ENCODE measurements around the gene RLN3.

The RLN3 gene, protein sequence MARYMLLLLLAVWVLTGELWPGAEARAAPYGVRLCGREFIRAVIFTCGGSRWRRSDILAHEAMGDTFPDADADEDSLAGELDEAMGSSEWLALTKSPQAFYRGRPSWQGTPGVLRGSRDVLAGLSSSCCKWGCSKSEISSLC

GRCh38 chr19:14027856-14028450 lies at the start of gene RLN3:
Gene RLN3, plus strand, starts transcription at chr19:14028148. Its CDS starts 57 bp downstream, at chr19:14028205.
- no peak for DNase-seq (ENCODE audit: low read depth in 2 of 2)

DNA sequence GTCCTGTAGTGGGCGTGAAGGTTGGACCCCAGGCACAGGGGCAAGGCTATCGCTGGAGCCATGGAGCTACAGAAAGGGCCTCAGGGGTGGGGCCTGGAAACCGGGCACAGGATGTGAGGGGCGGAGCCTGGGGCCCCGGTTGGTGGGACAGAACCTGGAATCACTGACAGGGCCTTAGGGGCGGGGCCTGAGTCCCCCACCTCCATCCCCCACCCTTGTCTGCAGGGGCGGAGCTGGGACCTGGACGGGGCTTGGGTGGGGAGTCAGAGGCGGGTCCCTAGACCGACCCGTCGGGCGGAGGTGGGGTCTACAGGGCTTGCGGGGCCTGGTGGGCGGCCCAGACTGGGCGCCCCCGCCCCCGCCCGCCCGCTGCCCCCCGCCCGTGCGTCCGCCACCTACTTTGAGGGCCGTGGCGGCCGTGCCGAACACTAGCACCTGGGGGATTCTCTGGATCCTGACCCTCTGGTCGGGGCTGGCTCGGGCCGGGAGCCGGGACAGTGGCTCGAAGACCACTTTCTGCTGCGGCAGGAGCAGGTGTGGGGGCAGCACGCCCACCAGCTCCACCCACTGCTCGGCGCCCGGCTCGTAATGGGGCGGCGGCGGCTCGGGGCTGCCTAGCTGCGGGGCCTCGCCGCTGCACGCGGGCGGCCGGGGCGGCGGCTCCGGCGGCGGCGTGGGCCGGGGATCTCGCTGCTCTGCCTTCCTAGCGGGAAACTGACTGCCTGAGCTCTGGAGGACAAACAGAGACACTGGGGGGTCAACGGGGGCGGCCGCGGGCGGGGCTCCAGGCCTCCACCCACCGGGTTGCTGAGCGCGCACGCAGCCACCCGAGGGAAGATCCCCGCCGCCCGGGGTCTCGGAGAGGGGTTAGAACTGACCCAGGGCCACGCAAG lies 49.4 kb upstream of the RLN3 start:
- DNase-seq (ENCODE audit: low read depth in 2 of 2), result no peak

GRCh38 chr19:13979244-13979615 lies 48.7 kb upstream of the RLN3 start:
- no peak for DNase-seq (ENCODE audit: low read depth in 2 of 2)

DNA sequence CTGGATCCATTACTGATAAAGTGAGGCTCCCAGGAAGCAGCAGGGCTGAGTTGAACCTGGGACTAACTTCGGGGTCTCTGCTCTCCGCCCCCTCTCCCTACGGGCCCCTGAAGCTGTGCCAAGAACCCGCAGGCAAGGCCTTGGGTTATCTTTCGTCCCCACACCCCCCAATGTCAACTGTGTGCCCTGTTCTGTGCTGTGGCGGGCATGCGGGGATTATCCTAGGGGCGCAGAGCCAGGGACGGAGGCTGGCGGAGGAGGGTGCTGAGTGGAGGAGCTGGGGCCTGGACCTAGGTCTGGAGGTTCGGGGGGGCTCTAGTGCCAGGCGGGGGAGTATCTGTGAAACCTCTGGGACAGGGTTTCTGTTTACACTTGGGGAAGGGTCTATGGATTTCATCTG lies 48.3 kb upstream of the RLN3 start:
- no peak for DNase-seq (ENCODE audit: low read depth in 2 of 2)

- no peak for DNase-seq (ENCODE audit: low read depth in 2 of 2)
Observed at GRCh38 chr19:13980340-13980739, 47.6 kb upstream of the RLN3 start.

- DNase-seq (ENCODE audit: low read depth in 2 of 2), result no peak
Observed at GRCh38 chr19:13981021-13981420, 46.9 kb upstream of the RLN3 start.

- no peak for DNase-seq (ENCODE audit: low read depth in 2 of 2)
Observed at GRCh38 chr19:13981467-13981866, 46.5 kb upstream of the RLN3 start.

DNA sequence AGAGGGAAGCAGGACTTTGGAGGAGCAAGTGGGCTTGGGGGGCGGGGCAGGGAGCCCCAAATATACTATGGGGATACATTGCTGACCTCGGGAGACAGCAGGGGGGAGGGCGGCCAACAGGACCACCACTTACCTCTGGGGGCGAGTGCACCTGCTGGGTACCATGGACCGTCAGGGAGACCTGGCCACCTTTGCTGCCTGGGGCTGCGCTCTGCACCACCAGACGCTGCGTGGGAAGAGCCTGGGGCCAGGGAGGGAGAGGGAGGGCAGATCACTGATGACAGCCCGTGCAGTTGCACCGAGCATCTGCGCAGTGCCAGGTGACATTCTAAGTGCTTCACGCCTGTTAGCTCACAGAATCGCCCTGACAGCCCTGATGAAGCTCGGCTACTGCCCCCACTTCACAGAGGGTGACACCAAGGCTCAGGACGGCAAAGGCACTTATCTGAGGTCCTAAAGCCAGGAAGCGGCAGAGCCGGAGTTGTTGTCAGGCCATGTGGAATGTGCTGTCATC lies 45.9 kb upstream of the RLN3 start:
- DNase-seq (ENCODE audit: low read depth in 2 of 2), result no peak

DNA sequence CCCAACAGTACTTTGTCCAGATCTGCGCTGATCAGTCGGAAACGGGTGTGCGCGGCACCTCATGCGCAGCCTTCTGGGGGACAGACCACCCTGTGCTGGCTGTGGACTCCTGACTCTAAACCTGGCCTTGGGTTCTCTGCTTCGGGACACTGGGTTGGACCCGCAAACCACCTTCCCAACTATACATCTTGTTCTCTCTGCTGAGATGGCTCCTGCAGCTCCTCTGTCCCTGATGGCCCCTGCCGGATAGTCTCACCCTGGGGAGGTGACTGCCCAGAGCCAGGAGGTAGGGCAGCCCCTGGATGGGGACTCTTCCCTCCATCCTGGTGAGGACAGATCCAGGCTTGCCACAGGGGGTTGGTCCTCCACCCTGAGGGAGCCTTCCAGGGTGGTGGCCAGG lies 45.2 kb upstream of the RLN3 start:
- no peak for DNase-seq (ENCODE audit: low read depth in 2 of 2)

- no peak for DNase-seq (ENCODE audit: low read depth in 2 of 2)
Observed at GRCh38 chr19:13983213-13983889, 44.6 kb upstream of the RLN3 start.

DNA sequence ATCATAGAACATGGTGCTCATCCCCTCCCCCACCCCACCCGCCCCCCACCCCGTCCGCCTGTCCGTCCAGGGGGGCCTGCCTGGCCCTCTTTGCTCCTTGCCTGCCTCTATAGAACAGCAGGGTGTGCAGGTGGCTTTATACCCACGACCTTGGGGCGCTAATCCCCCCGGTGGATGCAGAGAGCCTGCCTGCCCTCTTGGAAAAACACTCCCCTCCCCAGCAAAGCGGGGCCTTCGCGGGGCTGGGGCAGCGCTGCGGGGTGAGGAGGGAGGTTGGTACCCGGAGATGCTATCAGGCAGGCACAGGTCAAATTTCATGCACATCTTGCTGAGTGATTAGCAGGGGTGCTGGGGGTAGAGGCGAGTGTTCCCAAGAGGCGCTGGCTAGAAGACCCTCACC lies 43.8 kb upstream of the RLN3 start:
- no peak for DNase-seq (ENCODE audit: low read depth in 2 of 2)

DNA sequence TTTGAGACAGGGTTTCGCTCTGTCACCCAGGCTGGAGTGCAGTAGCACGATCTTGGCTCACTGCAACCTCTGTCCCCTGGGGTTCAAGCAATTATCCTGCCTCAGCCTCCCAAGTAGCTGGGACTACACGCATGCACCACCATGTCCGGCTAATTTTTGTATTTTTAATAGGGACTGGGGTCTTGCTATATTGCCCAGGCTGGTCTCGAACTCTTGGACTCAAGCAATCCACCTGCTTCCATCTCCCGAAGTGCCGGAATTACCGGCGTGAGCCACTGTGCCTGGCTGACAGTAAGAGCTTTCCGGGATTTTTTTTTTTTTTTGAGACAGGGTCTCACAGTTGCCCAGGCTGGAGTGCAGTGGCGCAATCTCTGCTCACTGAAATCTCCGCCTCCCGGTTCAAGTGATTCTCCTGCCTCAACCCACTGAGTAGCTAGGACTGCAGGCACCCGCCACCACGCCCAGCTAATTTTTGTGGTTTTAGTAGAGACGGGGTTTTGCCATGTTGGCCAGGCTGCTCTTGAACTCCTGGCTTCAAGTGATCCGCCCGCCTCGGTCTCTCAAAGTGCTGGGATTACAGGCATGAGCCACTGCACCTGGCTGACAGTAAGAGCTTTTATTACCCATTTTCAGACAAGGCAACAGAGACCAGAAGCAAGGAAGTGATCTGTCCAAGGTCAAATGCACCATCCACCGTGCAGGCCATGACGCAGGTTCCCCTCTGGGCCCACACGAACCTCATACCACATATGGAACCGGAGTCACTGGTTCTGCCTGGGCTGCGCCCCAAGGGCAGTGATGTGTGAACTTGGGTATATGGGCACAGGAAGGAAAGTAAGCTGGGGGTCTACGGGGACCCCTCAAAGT lies 42.8 kb upstream of the RLN3 start:
- no peak for DNase-seq (ENCODE audit: low read depth in 2 of 2)

GRCh38 chr19:13985771-13986347 lies 42.1 kb upstream of the RLN3 start:
- DNase-seq (ENCODE audit: low read depth in 2 of 2), result no peak

GRCh38 chr19:13986348-13986904 lies 41.5 kb upstream of the RLN3 start:
- DNase-seq (ENCODE audit: low read depth in 2 of 2), result peak; percentile 94 to 98

DNA sequence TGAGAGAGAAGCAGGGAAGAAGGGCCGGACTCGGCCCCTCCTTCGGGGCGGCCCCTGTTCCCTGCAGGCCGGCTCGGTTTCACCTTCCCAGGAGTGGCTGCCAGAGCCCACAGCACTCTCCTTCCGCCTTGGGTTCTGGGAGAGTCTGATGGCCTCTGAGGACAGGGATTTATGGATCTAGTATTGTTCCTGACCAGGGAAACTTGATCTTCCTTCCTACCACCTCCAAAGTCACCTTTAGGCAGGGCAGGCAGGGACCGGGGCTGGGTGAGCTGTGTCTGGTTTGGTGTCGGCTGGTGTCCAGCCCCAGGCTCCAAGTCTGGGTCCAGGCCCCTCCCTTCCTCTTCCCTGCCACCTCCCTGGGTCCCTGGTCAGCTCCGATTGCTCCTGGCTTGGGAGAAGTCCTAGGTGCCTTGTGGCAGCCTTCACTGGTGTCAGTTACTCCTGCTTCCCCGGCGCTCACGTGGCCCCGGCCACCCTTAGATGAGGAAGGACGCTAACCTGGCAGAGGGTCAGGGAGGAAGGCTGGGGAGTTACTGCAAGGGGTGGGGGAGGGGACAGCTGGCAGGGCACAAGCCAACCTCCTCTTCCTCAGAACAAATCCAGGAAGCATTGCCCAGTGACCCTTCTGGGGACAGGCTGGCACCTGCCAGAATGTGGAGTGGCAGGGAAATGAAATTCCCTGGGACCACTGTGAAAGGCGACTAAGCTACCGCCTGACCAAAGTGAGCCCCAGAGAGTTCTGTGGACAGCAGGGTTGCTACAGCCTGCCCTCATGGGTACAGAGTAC lies 40.7 kb upstream of the RLN3 start:
- no peak for DNase-seq (ENCODE audit: low read depth in 2 of 2)

DNA sequence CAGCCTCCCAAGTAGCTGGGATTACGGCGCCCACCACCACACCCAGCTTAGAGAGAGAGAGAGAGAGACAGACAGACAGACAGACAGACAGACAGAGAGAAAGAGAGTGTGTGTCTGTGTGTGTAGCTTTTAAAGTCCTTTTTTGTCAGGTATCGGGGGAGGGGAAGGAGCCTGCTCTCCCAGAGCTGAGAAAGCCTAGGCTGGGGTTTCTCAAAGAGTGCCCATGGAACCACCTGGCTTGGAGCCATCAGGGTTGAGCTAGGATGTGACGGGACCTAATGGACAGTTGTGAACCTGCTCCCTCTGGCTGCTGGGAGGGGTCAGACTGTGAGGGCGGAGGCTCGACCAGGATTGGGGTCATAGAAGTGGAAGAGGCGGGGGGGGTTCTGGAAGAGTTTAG lies 38.5 kb upstream of the RLN3 start:
- no peak for DNase-seq (ENCODE audit: low read depth in 2 of 2)

GRCh38 chr19:13990085-13990484 lies 37.9 kb upstream of the RLN3 start:
- DNase-seq (ENCODE audit: low read depth in 2 of 2), result no peak

DNA sequence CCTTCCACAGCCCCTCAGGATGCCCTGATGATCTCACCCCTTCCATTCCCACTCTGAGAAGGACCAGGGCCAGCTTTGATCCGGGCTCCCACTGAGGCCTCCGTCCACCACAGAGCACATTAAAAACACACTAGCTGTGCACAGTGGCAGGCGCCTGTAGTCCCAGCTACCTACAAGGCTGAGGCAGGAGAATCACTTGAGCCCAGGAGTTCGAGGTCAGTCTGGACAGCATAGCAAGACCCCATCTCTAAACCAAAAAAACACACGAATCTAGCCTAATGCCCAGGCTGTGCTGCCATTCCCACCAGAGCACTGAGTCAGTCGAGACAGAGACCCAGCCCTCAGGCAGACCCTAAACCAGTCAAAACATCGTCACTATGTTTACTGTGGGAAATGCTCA lies 35.9 kb upstream of the RLN3 start:
- DNase-seq (ENCODE audit: low read depth in 2 of 2), result no peak

- DNase-seq (ENCODE audit: low read depth in 2 of 2), result no peak
Observed at GRCh38 chr19:13993590-13994300, 34.2 kb upstream of the RLN3 start.
